ENCODE measurements around the gene DENND4A.

DENND4A gene

DNA sequence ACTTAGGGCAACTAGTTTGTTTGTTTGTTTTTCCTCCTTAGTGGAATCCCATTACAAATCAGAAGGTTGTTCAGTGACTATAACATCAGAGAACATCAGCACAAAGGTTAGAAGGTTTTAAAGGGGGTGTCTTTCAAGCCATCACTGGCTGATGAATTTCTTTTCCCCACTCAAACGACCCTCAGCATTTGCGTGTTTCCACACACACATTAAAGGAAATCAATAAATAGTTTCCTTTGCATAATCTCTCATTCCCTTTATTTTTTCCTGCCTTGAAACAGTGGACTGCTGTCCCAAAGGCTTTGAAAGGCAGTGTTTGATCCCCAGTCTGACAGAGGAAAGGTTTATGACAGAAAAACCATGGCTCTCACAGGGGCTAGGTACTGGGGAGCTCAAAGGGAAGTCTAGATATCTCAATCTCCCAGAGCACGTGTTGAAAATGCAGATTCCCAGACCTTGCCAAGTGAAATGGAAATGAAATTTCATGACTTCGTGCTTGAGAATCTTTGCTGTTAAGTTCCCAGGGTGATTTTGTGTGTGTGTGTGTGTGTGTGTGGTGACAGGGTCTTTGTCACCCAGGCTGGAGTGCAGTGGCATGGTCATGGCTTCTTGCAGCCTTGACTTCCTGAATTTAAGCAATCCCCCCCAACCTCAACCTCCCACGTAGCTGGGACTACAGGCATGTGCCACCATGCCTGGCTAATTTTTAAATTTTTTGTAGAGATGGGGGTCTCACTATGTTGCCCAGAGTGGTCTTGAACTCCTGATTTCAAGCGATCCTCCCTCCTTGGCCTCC, 178.9 kb downstream of the DENND4A start:
- TF ChIP-seq, protein P1, sequence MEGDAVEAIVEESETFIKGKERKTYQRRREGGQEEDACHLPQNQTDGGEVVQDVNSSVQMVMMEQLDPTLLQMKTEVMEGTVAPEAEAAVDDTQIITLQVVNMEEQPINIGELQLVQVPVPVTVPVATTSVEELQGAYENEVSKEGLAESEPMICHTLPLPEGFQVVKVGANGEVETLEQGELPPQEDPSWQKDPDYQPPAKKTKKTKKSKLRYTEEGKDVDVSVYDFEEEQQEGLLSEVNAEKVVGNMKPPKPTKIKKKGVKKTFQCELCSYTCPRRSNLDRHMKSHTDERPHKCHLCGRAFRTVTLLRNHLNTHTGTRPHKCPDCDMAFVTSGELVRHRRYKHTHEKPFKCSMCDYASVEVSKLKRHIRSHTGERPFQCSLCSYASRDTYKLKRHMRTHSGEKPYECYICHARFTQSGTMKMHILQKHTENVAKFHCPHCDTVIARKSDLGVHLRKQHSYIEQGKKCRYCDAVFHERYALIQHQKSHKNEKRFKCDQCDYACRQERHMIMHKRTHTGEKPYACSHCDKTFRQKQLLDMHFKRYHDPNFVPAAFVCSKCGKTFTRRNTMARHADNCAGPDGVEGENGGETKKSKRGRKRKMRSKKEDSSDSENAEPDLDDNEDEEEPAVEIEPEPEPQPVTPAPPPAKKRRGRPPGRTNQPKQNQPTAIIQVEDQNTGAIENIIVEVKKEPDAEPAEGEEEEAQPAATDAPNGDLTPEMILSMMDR (IDR thresholded peaks at IDR 0.05), result no peak
- no peak overlapping the region for H3K27ac ChIP-seq
- H3K4me3 ChIP-seq, result no peak overlapping the region
- DNase-seq (ENCODE audit: low spot score), result no peak

DNA sequence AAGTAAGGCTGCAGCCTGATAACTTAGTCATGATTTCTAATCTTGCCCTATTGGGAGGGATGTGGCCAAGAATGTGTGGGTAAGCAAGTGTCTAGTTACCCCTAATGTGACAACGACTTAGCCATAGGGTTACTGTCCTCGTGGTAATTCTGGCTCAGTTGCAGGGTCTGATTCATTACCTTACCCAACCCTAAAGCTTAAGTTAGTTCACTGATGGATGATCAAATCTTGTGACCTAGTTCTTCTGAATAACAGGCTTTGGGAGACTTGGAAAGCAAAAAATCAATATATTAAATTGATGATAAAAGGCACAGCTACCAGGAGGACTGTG, 179.5 kb downstream of the DENND4A start:
- Histone ChIP-seq H3K4me3 (no peak overlapping the region), H3K27ac (peak overlapping the region in 1 of 2 donors; percentile 96)
- no peak for DNase-seq (ENCODE audit: low spot score)
- TF ChIP-seq, protein P1 (IDR thresholded peaks at IDR 0.05), result no peak

DNA sequence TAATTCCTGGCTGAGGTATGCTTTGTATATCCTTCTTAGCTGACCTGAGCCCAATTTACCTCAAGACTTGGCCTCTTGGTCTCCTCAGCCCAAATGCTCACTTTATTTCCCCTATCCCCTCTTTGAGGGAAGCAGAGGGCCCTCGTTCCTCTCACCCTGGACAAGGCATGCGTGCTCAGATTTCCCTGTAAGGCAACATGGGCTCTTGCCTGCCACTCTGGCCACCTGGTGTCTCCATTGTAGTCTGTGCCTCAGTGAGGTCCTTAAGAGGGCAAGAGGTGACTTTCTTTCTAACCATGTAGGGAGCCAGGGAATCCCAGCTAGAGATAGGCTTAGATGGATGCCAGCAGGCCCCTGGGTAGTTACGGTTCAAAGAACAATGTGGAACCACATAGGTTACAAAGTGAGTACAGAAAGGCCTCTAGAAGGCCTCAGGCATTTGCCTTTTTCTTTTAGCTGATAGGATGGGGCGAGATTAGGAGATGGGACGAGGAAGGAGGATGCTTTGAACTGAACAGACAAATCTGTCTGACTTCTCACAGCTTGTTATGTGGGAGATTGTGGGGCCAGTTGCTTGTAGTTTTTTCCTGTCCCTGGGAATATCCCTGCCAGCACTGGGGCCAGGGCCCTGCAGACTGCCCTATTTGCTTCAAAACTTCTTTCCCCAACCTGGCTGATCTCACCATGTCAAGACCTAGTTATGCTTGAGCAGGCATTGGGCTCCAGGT, 180.0 kb downstream of the DENND4A start:
- TF ChIP-seq, protein P1 (IDR thresholded peaks at IDR 0.05), result no peak
- Histone ChIP-seq H3K4me3 (peak overlapping the region; percentile 91), H3K27ac (peak overlapping the region; percentile 96 to 97)
- no peak for DNase-seq (ENCODE audit: low spot score)

DNA sequence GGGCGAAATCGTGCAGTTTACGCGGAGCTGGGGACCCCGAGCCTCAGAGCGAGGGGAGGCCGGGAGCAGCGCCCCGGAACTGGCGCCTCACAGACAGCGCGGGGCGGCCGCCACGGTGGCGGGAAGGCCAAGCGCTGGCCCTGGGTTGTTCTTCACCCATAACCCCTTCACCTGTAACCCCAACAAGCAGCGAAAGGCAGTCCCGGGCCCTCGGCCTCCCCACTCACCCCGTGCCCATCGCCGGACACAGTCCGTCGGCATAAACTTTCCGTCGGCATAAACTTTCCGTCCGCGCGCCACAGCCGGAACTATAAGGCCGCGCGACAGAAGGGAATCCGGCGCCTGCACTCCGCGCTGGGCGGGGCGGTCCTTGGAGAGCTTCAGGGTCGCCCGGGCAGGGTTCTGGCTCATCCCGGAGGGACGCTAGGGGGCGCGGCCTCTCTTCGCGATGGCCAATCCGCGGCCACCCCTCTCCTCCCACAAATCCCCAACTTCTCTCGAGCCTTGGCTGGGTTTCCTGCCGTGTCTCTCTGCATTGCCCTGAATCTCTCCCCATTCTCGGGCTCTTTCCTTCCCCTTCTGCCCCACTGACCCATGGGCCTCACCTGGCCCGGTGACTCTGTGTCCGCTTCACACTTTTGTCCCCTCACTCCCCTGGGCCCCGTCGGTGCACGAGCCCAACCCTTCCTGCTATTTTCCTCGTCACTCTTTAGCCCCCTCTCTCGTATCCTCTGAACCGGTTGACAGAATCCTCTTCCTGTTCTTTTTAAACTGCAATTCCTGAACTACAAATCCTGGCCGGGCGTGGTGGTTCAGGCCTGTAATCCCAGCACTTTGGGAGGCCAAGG, 181.0 kb downstream of the DENND4A start, which contains the start of gene INTS14:
TSS of gene INTS14 (minus strand) at position 261 of the 848 bp plus-strand sequence. CDS start 3,751 bp downstream, outside the sequence.
- TF ChIP-seq, protein P1 (IDR thresholded peaks at IDR 0.05), result peak; percentile 63

More for the DNA sequence above, 181.0 kb downstream of the DENND4A start, which contains the start of gene INTS14:
- peak within 1 kb of the TSS; percentile 96 to 97 for H3K27ac ChIP-seq
- peak; percentile 97 for DNase-seq (ENCODE audit: low spot score)
- H3K4me3 ChIP-seq, result peak within 1 kb of the TSS; percentile 91

All from coronary artery (tissue), 2 donors.